ENCODE data around the gene IRF2BP2. TPM values are rescaled to one million over a fixed set of nuclear protein-coding genes. Genes with fewer than 3 reads are reported as not detected.

Gene IRF2BP2
- total RNA-seq, 4 donors from 2014 or later, result 39.4 to 67.1 (median 40.0) TPM

- DNase-seq (ENCODE audit: low spot score) (no peak), ATAC-seq (ENCODE audit: low FRiP score) (no peak)
- TF ChIP-seq CTCF (IDR thresholded peaks at IDR 0.05), result no peak
These were observed 35.5 kb upstream of the IRF2BP2 start for GRCh38 chr1:234645474-234645953.

- DNase-seq (ENCODE audit: low spot score) (no peak), ATAC-seq (ENCODE audit: low FRiP score) (no peak)
- TF ChIP-seq CTCF (IDR thresholded peaks at IDR 0.05), result no peak
These were observed 35.0 kb upstream of the IRF2BP2 start for GRCh38 chr1:234644928-234645327.

GRCh38 chr1:234643850-234644134, 33.8 kb upstream of the IRF2BP2 start:
- DNase-seq (ENCODE audit: low spot score), result no peak
- TF ChIP-seq CTCF (IDR thresholded peaks at IDR 0.05), result no peak
- no peak for ATAC-seq (ENCODE audit: low FRiP score)

GRCh38 chr1:234643111-234643849, 33.3 kb upstream of the IRF2BP2 start:
- ATAC-seq (ENCODE audit: low FRiP score), result no peak
- DNase-seq (ENCODE audit: low spot score), result no peak
- TF ChIP-seq CTCF (IDR thresholded peaks at IDR 0.05), result no peak

- TF ChIP-seq CTCF (IDR thresholded peaks at IDR 0.05), result no peak
- no peak for DNase-seq (ENCODE audit: low spot score)
- ATAC-seq (ENCODE audit: low FRiP score), result no peak
These were observed 32.5 kb upstream of the IRF2BP2 start for GRCh38 chr1:234642428-234642827.

GRCh38 chr1:234639961-234640360, 30.0 kb upstream of the IRF2BP2 start:
- ATAC-seq (ENCODE audit: low FRiP score) (no peak), DNase-seq (ENCODE audit: low spot score) (no peak)
- no peak for TF ChIP-seq CTCF (IDR thresholded peaks at IDR 0.05)

All from omental fat pad (tissue), 4 donors.